ENCODE results near the gene ARL6IP4. TPM values are rescaled to one million over a fixed set of nuclear protein-coding genes. Genes with fewer than 3 reads are reported as not detected.

Gene ARL6IP4
- total RNA-seq, 1 experiment from 2014 or later: 171 TPM

DNA sequence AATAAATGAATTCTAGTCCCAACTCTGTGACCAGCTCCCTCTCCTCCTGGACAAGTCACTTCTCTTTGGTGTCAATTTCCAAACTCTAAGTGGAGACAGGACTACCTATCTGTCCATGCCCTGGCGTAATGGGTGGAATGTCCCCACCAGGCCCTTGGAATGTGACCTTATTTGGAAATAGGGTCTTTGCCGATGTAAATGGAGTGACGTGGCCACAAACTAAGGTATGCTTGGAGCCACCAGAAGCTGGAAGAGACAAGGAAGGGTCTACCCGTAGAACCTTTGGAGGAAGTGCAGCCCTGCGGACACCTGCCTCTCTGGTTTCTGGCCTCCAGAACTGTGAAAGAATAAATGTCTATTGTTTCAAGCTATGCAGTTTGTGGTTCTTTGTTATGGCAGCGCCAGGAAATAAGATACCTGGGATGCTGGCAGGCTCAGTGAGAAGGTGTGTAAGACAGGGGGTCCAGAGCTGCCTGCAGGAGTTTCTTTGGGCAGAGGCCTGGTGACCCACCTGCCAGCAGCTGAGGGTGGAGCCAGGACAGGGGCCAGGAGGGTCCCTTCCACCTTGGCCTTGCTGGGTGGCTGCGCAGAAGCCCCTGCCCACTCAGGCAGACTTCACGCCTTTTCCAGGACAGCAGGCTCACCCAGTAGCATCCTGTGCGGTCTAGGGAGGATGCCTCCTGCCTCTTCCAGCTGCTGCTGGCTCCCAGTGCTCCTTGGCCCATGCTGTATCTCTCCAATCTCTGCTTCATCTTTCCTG, 45.8 kb downstream of the ARL6IP4 start:
- Mint-ChIP-seq H3K4me1 (ENCODE audit: low read depth, unreplicated experiment) (no peaks in the 10 kb centered on the region), H3K36me3 (ENCODE audit: insufficient read depth, unreplicated experiment) (peaks cover 5% of the 10 kb centered on the region), H3K27me3 (ENCODE audit: unreplicated experiment) (no peaks in the 10 kb centered on the region), H3K4me3 (ENCODE audit: low read depth, unreplicated experiment) (no peak overlapping the region), H3K9me3 (ENCODE audit: low read depth, unreplicated experiment) (no peaks in the 10 kb centered on the region), H3K27ac (ENCODE audit: unreplicated experiment) (no peak overlapping the region)
- TF ChIP-seq, protein P1, sequence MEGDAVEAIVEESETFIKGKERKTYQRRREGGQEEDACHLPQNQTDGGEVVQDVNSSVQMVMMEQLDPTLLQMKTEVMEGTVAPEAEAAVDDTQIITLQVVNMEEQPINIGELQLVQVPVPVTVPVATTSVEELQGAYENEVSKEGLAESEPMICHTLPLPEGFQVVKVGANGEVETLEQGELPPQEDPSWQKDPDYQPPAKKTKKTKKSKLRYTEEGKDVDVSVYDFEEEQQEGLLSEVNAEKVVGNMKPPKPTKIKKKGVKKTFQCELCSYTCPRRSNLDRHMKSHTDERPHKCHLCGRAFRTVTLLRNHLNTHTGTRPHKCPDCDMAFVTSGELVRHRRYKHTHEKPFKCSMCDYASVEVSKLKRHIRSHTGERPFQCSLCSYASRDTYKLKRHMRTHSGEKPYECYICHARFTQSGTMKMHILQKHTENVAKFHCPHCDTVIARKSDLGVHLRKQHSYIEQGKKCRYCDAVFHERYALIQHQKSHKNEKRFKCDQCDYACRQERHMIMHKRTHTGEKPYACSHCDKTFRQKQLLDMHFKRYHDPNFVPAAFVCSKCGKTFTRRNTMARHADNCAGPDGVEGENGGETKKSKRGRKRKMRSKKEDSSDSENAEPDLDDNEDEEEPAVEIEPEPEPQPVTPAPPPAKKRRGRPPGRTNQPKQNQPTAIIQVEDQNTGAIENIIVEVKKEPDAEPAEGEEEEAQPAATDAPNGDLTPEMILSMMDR (IDR thresholded peaks at IDR 0.05; ENCODE audit: unreplicated experiment): no peak
- DNase-seq: no peak
- intact Hi-C loops (cut with micrococcal nuclease; ENCODE audit: unreplicated experiment): no loop called here
- CTCF ChIA-PET: interaction anchor here (0.7 kb wide), 1 partner anchor 8 kb away, joined by 3 read pairs; no protein-coding TSS in a partner anchor
- no TSS peak for BruUV-seq (replicated peaks)

DNA sequence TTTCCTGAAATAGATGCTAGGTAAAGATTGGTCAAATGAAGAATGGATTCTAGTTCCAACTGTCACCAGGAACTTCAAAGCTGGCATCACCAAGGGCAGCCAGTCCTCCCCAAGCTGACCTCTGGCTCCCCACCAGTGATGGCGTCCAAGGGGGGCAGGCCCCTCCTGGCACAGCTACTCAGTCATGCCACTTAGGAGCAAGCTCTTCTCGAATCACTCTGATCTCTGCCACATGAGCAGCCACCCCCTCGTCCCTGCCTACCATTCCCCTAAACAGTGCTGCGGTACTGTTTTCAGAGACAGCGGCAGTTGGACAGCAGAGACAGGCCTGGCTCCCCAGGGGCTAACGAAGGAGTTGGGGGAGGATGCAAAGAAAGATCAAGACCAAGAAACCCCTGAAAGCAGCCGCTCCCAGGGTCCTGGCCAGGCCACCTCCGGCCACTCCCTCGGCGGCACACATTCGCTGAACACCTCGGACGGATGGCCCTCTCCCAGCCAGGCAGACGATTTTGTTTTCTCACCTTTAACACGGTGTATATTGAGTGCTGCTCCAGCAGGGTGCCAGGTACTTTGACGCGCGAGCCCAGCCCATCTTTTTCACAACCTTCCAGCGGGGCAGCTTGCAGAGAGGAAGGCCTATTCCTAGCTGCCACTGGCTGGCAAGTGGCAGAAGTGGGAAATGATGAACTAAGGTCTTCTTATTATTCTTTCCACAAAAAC, 47.4 kb downstream of the ARL6IP4 start:
- peaks cover 5% of the 10 kb centered on the region for H3K36me3 Mint-ChIP-seq (ENCODE audit: insufficient read depth, unreplicated experiment)
- CTCF ChIA-PET: no interaction called here
- no peaks in the 10 kb centered on the region for H3K27me3 Mint-ChIP-seq (ENCODE audit: unreplicated experiment)
- no peak overlapping the region for H3K27ac Mint-ChIP-seq (ENCODE audit: unreplicated experiment)
- no peaks in the 10 kb centered on the region for H3K4me1 Mint-ChIP-seq (ENCODE audit: low read depth, unreplicated experiment)
- intact Hi-C loops (cut with micrococcal nuclease; ENCODE audit: unreplicated experiment): no loop called here
- no peak overlapping the region for H3K4me3 Mint-ChIP-seq (ENCODE audit: low read depth, unreplicated experiment)
- no TSS peak for BruUV-seq (replicated peaks)
- H3K9me3 Mint-ChIP-seq (ENCODE audit: low read depth, unreplicated experiment): no peaks in the 10 kb centered on the region
- no peak for DNase-seq
- TF ChIP-seq, protein P1 (IDR thresholded peaks at IDR 0.05; ENCODE audit: unreplicated experiment): no peak

DNA sequence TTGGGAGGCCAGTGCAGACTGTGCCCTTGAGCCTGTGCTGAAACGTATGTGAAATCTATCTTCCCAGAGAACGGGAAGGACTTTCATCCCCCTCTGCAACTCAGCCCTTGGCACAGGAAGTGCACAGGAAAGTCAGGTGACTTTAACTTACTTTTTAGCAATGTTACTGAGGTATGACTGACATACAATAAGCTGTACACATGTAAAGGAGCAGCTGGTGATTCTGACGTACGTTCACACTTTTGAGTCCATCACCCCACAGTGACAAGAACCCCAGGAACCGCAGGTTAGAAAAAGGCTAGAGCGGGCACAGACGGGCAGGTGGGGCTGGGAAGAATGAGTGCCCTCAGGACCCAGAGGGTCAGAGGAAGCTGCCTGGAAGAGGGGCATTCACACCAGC, 48.0 kb downstream of the ARL6IP4 start:
- BruUV-seq (replicated peaks): no TSS peak
- no peaks in the 10 kb centered on the region for H3K4me1 Mint-ChIP-seq (ENCODE audit: low read depth, unreplicated experiment)
- CTCF ChIA-PET: no interaction called here
- H3K27me3 Mint-ChIP-seq (ENCODE audit: unreplicated experiment): no peaks in the 10 kb centered on the region
- TF ChIP-seq, protein P1 (IDR thresholded peaks at IDR 0.05; ENCODE audit: unreplicated experiment): no peak
- H3K9me3 Mint-ChIP-seq (ENCODE audit: low read depth, unreplicated experiment): no peaks in the 10 kb centered on the region
- no peak overlapping the region for H3K27ac Mint-ChIP-seq (ENCODE audit: unreplicated experiment)
- no peak for DNase-seq
- intact Hi-C loops (cut with micrococcal nuclease; ENCODE audit: unreplicated experiment): no loop called here
- peaks cover 5% of the 10 kb centered on the region for H3K36me3 Mint-ChIP-seq (ENCODE audit: insufficient read depth, unreplicated experiment)
- no peak overlapping the region for H3K4me3 Mint-ChIP-seq (ENCODE audit: low read depth, unreplicated experiment)

DNA sequence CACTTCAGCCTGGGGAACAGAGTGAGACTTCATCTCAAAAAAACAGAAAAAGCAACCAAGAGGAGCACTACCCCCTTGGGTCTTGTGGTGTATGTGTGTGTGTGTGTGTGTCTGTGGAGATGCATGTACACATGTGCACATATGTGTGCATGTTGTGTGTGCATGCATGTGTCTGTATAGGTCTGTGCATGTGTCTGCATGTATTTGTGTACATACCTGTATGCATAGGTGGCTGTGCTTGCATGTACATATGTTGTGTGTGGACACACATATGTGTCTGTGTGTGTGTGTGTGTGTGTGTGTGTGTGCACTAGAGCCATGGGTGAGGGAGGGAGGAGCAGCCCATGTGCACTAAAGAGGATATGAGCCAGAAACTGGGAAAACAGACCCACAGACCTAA, 49.1 kb downstream of the ARL6IP4 start:
- TF ChIP-seq, protein P1 (IDR thresholded peaks at IDR 0.05; ENCODE audit: unreplicated experiment): no peak
- no TSS peak for BruUV-seq (replicated peaks)
- no peaks in the 10 kb centered on the region for H3K27me3 Mint-ChIP-seq (ENCODE audit: unreplicated experiment)
- H3K36me3 Mint-ChIP-seq (ENCODE audit: insufficient read depth, unreplicated experiment): peaks cover 5% of the 10 kb centered on the region
- no peaks in the 10 kb centered on the region for H3K4me1 Mint-ChIP-seq (ENCODE audit: low read depth, unreplicated experiment)
- H3K4me3 Mint-ChIP-seq (ENCODE audit: low read depth, unreplicated experiment): no peak overlapping the region
- no peaks in the 10 kb centered on the region for H3K9me3 Mint-ChIP-seq (ENCODE audit: low read depth, unreplicated experiment)
- no peak for DNase-seq
- no peak overlapping the region for H3K27ac Mint-ChIP-seq (ENCODE audit: unreplicated experiment)
- intact Hi-C loops (cut with micrococcal nuclease; ENCODE audit: unreplicated experiment): no loop called here
- CTCF ChIA-PET: no interaction called here
